Erythroblast (primary cell): Measurements from ENCODE around the gene ARHGEF35.
"Not testable (repeated sequence)": the region's sequence is repeated elsewhere in the genome, so short reads cannot be mapped to it uniquely, and the experiment has no call there.

ENCODE experiments used
- GATA1 ChIP-seq: IDR thresholded peaks from 2 replicates; pipeline ENCODE4 v1.6.1; 2011; ENCODE audit warnings: low read depth, mild to moderate bottlenecking, control low read depth, low read length, moderate library complexity
- POLR2A ChIP-seq: IDR thresholded peaks from 2 replicates; pipeline ENCODE4 v1.6.1; 2011; ENCODE audit warnings: mild to moderate bottlenecking, low read length

DNA sequence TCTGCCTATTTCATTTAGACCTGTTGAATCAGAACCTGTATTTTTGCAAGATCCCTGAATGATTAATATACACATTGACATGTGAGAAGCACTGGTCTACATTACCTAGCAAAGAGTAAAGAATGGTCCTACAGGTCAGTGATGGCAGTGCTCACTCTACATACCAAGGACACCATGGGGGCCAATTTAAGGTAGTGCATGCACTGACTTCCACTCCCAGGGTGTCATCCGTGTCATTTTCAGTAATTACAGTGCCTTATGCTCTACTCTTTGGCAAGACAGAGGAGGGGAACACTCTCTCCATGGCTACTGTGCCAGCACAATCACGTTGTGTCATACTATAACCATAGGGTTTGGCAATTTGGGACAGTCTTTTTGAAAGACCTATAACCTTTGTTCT, 49.7 kb upstream of the ARHGEF35 start:
- not testable (repeated sequence) for TF ChIP-seq POLR2A, GATA1
